HG03520 (cell line): ENCODE results near the gene KRT2.

Experiments used
- ATAC-seq: cut with Tn5 transposase; IDR thresholded peaks from one replicate; pipeline ENCODE4 v1.9.1; 2021; ENCODE audit warnings: mild to moderate bottlenecking, moderate library complexity; ENCODE audit not compliant: unreplicated experiment

The KRT2 gene

GRCh38 chr12:52600475-52600874 is 51.5 kb downstream of the KRT2 start:
- no peak for ATAC-seq

DNA sequence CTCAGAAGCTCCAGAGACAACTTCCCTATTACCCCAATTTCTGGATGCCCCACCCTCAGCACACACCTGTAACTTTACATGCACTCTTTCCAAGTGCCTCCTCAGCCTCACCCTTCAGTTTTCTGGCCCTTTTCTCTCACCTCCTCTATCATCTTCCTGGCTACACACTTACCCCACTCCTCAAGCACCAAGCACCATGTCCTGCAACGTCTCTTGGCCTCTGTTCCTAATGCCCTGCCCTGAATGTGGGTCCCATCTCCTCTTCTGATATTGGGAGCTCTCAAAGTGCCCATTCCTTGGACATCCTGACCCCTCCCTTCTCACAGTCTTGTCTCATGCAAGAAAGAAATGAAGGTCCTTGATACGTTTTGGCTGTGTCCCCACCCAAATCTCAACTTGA is 51.9 kb downstream of the KRT2 start:
- ATAC-seq: no peak

DNA sequence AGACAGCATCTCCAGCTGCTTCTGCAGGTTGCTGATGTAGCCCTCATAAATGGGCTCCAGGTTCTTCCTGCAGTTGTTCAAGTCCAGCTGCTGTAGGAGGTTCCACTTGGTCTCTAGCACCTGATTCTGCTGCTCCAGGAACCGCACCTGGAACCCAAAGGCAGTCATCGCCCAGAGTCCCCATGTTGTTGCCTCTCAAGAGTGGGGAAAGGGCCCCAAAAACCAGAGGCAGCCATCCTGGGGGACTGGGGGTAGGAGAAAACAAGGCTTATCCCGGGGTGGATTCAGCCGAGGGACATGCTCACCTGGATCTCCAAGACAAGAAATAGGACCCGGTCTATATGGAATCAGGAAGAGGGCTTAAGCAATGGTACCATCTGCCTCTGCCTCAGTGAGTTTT is 53.0 kb downstream of the KRT2 start:
- ATAC-seq: no peak
